Prostate gland (tissue), 2 donors: ENCODE data around the gene UBASH3B. TPM values are rescaled to one million over a fixed set of nuclear protein-coding genes. Genes with fewer than 3 reads are reported as not detected.

Experiments
- DNase-seq: peaks from one replicate; pipeline ENCODE4 v3.0.0-alpha.2; 2019; ENCODE audit warnings: low spot score
- H3K27ac ChIP-seq, 2 donors: fragments of 200-600 bp; sonication (generic); 2 replicates each; pipeline ENCODE4 v1.5.1; 2017 to 2019
- H3K27me3 ChIP-seq: fragments of 200-600 bp; sonication (generic); replicated peaks from 2 replicates; pipeline ENCODE4 v1.5.1; 2019; ENCODE audit not compliant: insufficient read depth
- H3K36me3 ChIP-seq, 2 donors: fragments of 200-600 bp; sonication (generic); 1 replicate in 1 of 2; 2 replicates in 1 of 2; pipeline versions ENCODE4 v1.5.1 to v1.8.1; 2017 to 2019
- H3K4me1 ChIP-seq: fragments of 200-600 bp; sonication (generic); replicated peaks from 2 replicates; pipeline ENCODE4 v1.5.1; 2019
- H3K4me3 ChIP-seq, 2 donors: fragments of 200-600 bp; sonication (generic); 2 replicates each; pipeline ENCODE4 v1.5.1; 2017 to 2019
- H3K9me3 ChIP-seq: fragments of 200-600 bp; sonication (generic); 2 replicates; pipeline ENCODE4 v1.5.1; 2017
- POLR2A ChIP-seq: fragments of 450-650 bp; IDR thresholded peaks from one replicate; pipeline ENCODE4 v1.6.1; 2016; ENCODE audit warnings: antibody characterized with exemption, mild to moderate bottlenecking
- POLR2AphosphoS5 ChIP-seq: sonication (generic); formaldehyde crosslinking; IDR thresholded peaks from one replicate; pipeline ENCODE4 v1.6.1; 2017; ENCODE audit warnings: antibody characterized with exemption
- WGBS: methylation state at CpG from one replicate; pipeline ENCODE4 v1.1.5; 2018; 5-methylcytosine and 5-hydroxymethylcytosine counted together
- intact Hi-C: fragments of 100-400 bp; cut with DNase I; formaldehyde crosslinking; loops from one replicate; pipeline ENCODE4 v1.14.2; 2022
- total RNA-seq, 2 donors: library from RNA; depleted of rRNA; stranded (reverse); fragments of >200 nt; gene quantifications; one replicate each; pipeline ENCODE4 v1.1.0, GENCODE V29; 2016
- TF ChIP-seq, protein P1 (sequence below), 4 experiments: fragments of 200-600 bp in 2 of 4; fragments of 450-650 bp in 2 of 4; sonication (generic) in 2 of 4; IDR thresholded peaks; 1 replicate in 3 of 4; 2 replicates in 1 of 4; pipeline ENCODE4 v1.5.1; 2016 to 2019; ENCODE audit warnings: antibody characterized with exemption in 4 of 4, mild to moderate bottlenecking in 2 of 4, moderate library complexity in 2 of 4

The UBASH3B gene
- total RNA-seq, 2 donors from 2014 or later, result 1.9 to 9.9 TPM

GRCh38 chr11:122791836-122792235 is 136.3 kb downstream of the UBASH3B start:
- WGBS, result 73% methylated on average over 8 of the region's 8 CpGs
- H3K27ac ChIP-seq, result no peak overlapping the region

GRCh38 chr11:122793515-122793914 is 138.0 kb downstream of the UBASH3B start:
- TF ChIP-seq, protein P1, sequence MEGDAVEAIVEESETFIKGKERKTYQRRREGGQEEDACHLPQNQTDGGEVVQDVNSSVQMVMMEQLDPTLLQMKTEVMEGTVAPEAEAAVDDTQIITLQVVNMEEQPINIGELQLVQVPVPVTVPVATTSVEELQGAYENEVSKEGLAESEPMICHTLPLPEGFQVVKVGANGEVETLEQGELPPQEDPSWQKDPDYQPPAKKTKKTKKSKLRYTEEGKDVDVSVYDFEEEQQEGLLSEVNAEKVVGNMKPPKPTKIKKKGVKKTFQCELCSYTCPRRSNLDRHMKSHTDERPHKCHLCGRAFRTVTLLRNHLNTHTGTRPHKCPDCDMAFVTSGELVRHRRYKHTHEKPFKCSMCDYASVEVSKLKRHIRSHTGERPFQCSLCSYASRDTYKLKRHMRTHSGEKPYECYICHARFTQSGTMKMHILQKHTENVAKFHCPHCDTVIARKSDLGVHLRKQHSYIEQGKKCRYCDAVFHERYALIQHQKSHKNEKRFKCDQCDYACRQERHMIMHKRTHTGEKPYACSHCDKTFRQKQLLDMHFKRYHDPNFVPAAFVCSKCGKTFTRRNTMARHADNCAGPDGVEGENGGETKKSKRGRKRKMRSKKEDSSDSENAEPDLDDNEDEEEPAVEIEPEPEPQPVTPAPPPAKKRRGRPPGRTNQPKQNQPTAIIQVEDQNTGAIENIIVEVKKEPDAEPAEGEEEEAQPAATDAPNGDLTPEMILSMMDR (IDR thresholded peaks at IDR 0.05), result no peak
- TF ChIP-seq POLR2A (no peak), POLR2AphosphoS5 (no peak)
- H3K36me3 ChIP-seq, result no peaks in the 10 kb centered on the region
- no peaks in the 10 kb centered on the region for H3K27me3 ChIP-seq
- H3K4me3 ChIP-seq, result no peak overlapping the region
- no peak for DNase-seq
- H3K27ac ChIP-seq, result no peak overlapping the region
- H3K4me1 ChIP-seq, result no peaks in the 10 kb centered on the region
- intact Hi-C loops, result no loop called here
- H3K9me3 ChIP-seq, result no peaks in the 10 kb centered on the region
- 28% methylated on average over 3 of the region's 3 CpGs for WGBS

More at GRCh38 chr11:122791836-122792235, 136.3 kb downstream of the UBASH3B start:
- intact Hi-C loops, result no loop called here
- Histone ChIP-seq H3K4me1 (no peaks in the 10 kb centered on the region), H3K4me3 (no peak overlapping the region), H3K9me3 (no peaks in the 10 kb centered on the region), H3K27me3 (no peaks in the 10 kb centered on the region), H3K36me3 (no peaks in the 10 kb centered on the region)
- TF ChIP-seq, protein P1 (IDR thresholded peaks at IDR 0.05), result no peak
- TF ChIP-seq POLR2A (no peak), POLR2AphosphoS5 (no peak)
- DNase-seq, result no peak

DNA sequence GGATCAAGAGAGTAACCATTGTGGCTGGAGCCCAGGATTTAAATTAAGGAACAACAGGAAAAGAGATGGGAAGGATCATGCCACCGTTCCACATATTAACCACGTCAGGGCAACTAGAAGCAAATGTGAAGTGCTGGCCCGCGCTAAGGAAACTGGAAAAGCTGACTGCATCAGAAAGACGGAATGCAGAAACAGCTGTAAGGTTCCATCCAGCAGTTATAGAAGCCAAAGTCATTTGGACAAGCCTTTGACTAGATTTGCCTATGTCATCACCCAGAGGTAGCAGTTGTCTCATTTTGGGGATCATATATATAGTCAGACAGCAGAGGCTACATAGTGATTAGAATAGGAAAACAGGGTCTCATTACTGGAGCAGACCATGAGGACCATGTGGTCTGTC is 139.8 kb downstream of the UBASH3B start:
- no peaks in the 10 kb centered on the region for H3K27me3 ChIP-seq
- no peak for DNase-seq
- intact Hi-C loops, result no loop called here
- H3K4me1 ChIP-seq, result no peaks in the 10 kb centered on the region
- H3K27ac ChIP-seq, result no peak overlapping the region
- no peaks in the 10 kb centered on the region for H3K36me3 ChIP-seq
- H3K4me3 ChIP-seq, result no peak overlapping the region
- TF ChIP-seq, protein P1 (IDR thresholded peaks at IDR 0.05), result no peak
- TF ChIP-seq POLR2A (no peak), POLR2AphosphoS5 (no peak)
- 94% methylated on average over 5 of the region's 5 CpGs for WGBS
- no peaks in the 10 kb centered on the region for H3K9me3 ChIP-seq

DNA sequence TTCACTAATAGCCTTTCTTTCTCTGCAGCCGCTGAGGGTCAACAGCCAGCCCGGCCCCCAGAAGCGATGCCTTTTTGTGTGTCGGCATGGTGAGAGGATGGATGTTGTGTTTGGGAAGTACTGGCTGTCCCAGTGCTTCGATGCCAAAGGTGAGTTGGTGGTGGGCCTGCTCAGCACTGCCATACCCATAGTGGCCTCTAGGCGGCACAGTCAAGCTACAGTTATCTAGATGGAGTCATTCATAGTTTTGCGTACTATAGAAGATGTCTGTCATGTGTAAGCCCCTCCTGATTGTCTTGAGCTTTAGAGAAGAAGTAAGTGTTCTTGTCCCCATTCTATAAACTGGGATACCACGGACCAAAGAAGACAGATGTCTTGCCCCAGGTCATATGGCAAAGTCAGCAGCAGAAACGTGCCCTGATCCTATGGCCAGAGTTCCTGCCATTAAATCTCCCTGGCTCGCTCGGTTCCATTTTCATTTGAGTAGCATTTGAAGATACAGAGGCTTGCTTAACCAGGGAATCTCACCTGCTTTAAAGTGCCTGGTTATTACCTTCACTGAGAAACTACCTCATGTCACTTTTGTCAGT is 140.7 kb downstream of the UBASH3B start:
- intact Hi-C loops, result no loop called here
- no peaks in the 10 kb centered on the region for H3K36me3 ChIP-seq
- DNase-seq, result peak; percentile 19
- no peak overlapping the region for H3K27ac ChIP-seq
- WGBS, result 75% methylated on average over 11 of the region's 11 CpGs
- H3K27me3 ChIP-seq, result no peaks in the 10 kb centered on the region
- H3K4me1 ChIP-seq, result no peaks in the 10 kb centered on the region
- no peaks in the 10 kb centered on the region for H3K9me3 ChIP-seq
- no peak overlapping the region for H3K4me3 ChIP-seq
- TF ChIP-seq POLR2AphosphoS5 (no peak), POLR2A (no peak)
- TF ChIP-seq, protein P1 (IDR thresholded peaks at IDR 0.05), result peak; percentile 48 to 70 (median 58)

- no peak overlapping the region for H3K27ac ChIP-seq
- no peaks in the 10 kb centered on the region for H3K36me3 ChIP-seq
- intact Hi-C loops, result no loop called here
- DNase-seq, result no peak
- no peak for TF ChIP-seq POLR2AphosphoS5
- no peak for TF ChIP-seq POLR2A
- TF ChIP-seq, protein P1 (IDR thresholded peaks at IDR 0.05), result no peak
- H3K4me3 ChIP-seq, result no peak overlapping the region
- 95% methylated on average over 1 of the region's 1 CpG for WGBS
- H3K27me3 ChIP-seq, result no peaks in the 10 kb centered on the region
- no peaks in the 10 kb centered on the region for H3K4me1 ChIP-seq
- H3K9me3 ChIP-seq, result no peaks in the 10 kb centered on the region
Observed at GRCh38 chr11:122797651-122798050, 142.1 kb downstream of the UBASH3B start.
